GM12878 (cell line): ENCODE measurements around the gene UGT2B11. TPM values are rescaled to one million over a fixed set of nuclear protein-coding genes. Genes with fewer than 3 reads are reported as not detected.

ENCODE experiments used
- ATAC-seq: fragments of 200-7000 bp; cut with Tn5 transposase; 3 replicates; pipeline ENCODE4 v1.9.1; 2020; ENCODE audit warnings: mild to moderate bottlenecking, moderate library complexity
- BruUV-seq: library from RNA; stranded (reverse); fragments of 400-500 nt; replicated peaks from 2 replicates; lab custom pipeline; 2021; lab: Mats Ljungman, UMichigan
- CTCF ChIA-PET: fragments of 300-600 bp; sonication (Branson Sonifier 250); formaldehyde crosslinking; extraction: SDS; loops from one replicate; lab custom pipeline; 2021; ENCODE audit warnings: inconsistent platforms; lab: Yijun Ruan, JAX
- POLR2A ChIA-PET: fragments of 350-600 bp; formaldehyde crosslinking; extraction: SDS; loops from one replicate; lab custom pipeline; 2021; ENCODE audit warnings: inconsistent platforms; lab: Charles Lee
- RAD21 ChIA-PET: fragments of 300-600 bp; sonication (Branson Sonifier 250); formaldehyde crosslinking; loops from one replicate; lab custom pipeline; 2023; ENCODE audit warnings: antibody characterized with exemption; ENCODE audit not compliant: unreplicated experiment; lab: Charles Lee
- SMC1A ChIA-PET: fragments of 300-600 bp; sonication (Branson Sonifier 250); formaldehyde crosslinking; loops from one replicate; lab custom pipeline; 2023; ENCODE audit not compliant: unreplicated experiment, uncharacterized antibody; lab: Charles Lee
- DNase-seq: peaks from one replicate; pipeline ENCODE4 v3.0.0-alpha.2; 2011; ENCODE audit warnings: low read depth, low spot score
- FAIRE-seq: peaks from 3 replicates; lab custom pipeline; 2011; peaks lifted over from hg19 to GRCh38; lab: Jason Lieb, UNC
- H2AFZ ChIP-seq: 2 replicates; pipeline ENCODE4 v1.6.0; 2011; ENCODE audit warnings: low read depth, low read length, control low read depth; ENCODE audit not compliant: control insufficient read depth
- H3K27ac ChIP-seq: 2 replicates; pipeline ENCODE4 v1.5.1; 2011; ENCODE audit warnings: control low read depth; ENCODE audit not compliant: control insufficient read depth, insufficient read depth
- H3K27me3 ChIP-seq, 2 experiments: replicated peaks in 1 of 2; 2 replicates each; pipeline versions ENCODE4 v1.6.0 to v1.6.1; 2011; ENCODE audit warnings: low read length in 1 of 2; ENCODE audit not compliant: control insufficient read depth in 2 of 2, insufficient read depth in 2 of 2
- H3K36me3 ChIP-seq, 2 experiments: 2 replicates each; pipeline ENCODE4 v1.5.1; 2011; ENCODE audit warnings: low read length in 1 of 2; ENCODE audit not compliant: control insufficient read depth in 2 of 2, insufficient read depth in 2 of 2
- H3K4me1 ChIP-seq: 2 replicates; pipeline ENCODE4 v1.6.1; 2011; ENCODE audit warnings: mild to moderate bottlenecking, low read length, moderate library complexity, mixed read lengths; ENCODE audit not compliant: control insufficient read depth, insufficient read depth
- H3K4me2 ChIP-seq: 2 replicates; pipeline ENCODE4 v1.6.0; 2011; ENCODE audit warnings: control low read depth; ENCODE audit not compliant: control insufficient read depth, insufficient read depth
- H3K4me3 ChIP-seq: fragments of 200-600 bp; sonication (generic); 2 replicates; pipeline ENCODE4 v1.5.1; 2016
- H3K79me2 ChIP-seq: 2 replicates; pipeline ENCODE4 v1.6.0; 2011; ENCODE audit warnings: low read length; ENCODE audit not compliant: control insufficient read depth, insufficient read depth
- H3K9ac ChIP-seq: 2 replicates; pipeline ENCODE4 v1.8.0; 2011; ENCODE audit warnings: low read length, control low read depth, mixed read lengths; ENCODE audit not compliant: control insufficient read depth, insufficient read depth
- H3K9me3 ChIP-seq: replicated peaks from 3 replicates; pipeline ENCODE4 v1.5.1; 2011; ENCODE audit warnings: mild to moderate bottlenecking, low read length; ENCODE audit not compliant: control insufficient read depth, insufficient read depth
- H4K20me1 ChIP-seq: 2 replicates; pipeline ENCODE4 v1.6.0; 2011; ENCODE audit not compliant: control insufficient read depth, insufficient read depth
- BCL11A ChIP-seq: IDR thresholded peaks from 2 replicates; pipeline ENCODE4 v1.6.1; 2011; ENCODE audit warnings: low read depth, low read length
- ELK1 ChIP-seq: IDR thresholded peaks from 2 replicates; pipeline ENCODE4 v1.6.1; 2012; ENCODE audit warnings: low read depth, low read length, improper control_type of control experiment
- FOXM1 ChIP-seq: IDR thresholded peaks from 2 replicates; pipeline ENCODE4 v1.6.1; 2012; ENCODE audit warnings: low read depth, mild to moderate bottlenecking, inconsistent platforms, low read length, moderate library complexity
- HCFC1 ChIP-seq: fragments of 150-350 bp; IDR thresholded peaks from 2 replicates; pipeline ENCODE4 v1.6.1; 2014; ENCODE audit warnings: low read length
- IKZF2 ChIP-seq, 2 experiments: fragments of 450-650 bp; IDR thresholded peaks; 2 replicates each; pipeline ENCODE4 v1.6.1; 2017; ENCODE audit warnings: mild to moderate bottlenecking in 2 of 2, moderate library complexity in 2 of 2
- MEF2A ChIP-seq: IDR thresholded peaks from 2 replicates; pipeline ENCODE4 v1.6.1; 2011; ENCODE audit warnings: low read depth, mild to moderate bottlenecking, low read length, moderate library complexity; ENCODE audit not compliant: insufficient read depth
- MYB ChIP-seq: fragments of 150-350 bp; IDR thresholded peaks from 2 replicates; pipeline ENCODE4 v1.6.1; 2014; ENCODE audit warnings: mild to moderate bottlenecking, low read depth, low read length, borderline replicate concordance
- NFIC ChIP-seq: IDR thresholded peaks from 2 replicates; pipeline ENCODE4 v1.6.1; 2012; ENCODE audit warnings: low read depth, mild to moderate bottlenecking, inconsistent platforms, low read length, moderate library complexity
- RCOR1 ChIP-seq: conservative IDR thresholded peaks from 2 replicates; pipeline ENCODE4 v1.6.1; 2012; ENCODE audit warnings: low read depth, low read length, improper control_type of control experiment
- RELA ChIP-seq: fragments of 450-650 bp; IDR thresholded peaks from 2 replicates; pipeline ENCODE4 v1.8.0; 2014; ENCODE audit warnings: borderline replicate concordance; ENCODE audit not compliant: partially characterized antibody
- REST ChIP-seq: IDR thresholded peaks from 2 replicates; pipeline ENCODE4 v1.6.1; 2012; ENCODE audit warnings: mild to moderate bottlenecking, low read depth, low read length
- ZBTB33 ChIP-seq: fragments of 450-650 bp; IDR thresholded peaks from 2 replicates; pipeline ENCODE4 v1.6.1; 2017; ENCODE audit warnings: mild to moderate bottlenecking
- WGBS: methylation state at CpG from one replicate; pipeline ENCODE4 v1.1.6; 2016; ENCODE audit warnings: low lambda C conversion rate; ENCODE audit not compliant: insufficient replicate concordance, insufficient coverage; ENCODE audit errors: missing lambda C conversion rate; 5-methylcytosine and 5-hydroxymethylcytosine counted together
- in situ Hi-C: fragments of 300-500 bp; cut with MboI; formaldehyde crosslinking; loops from 9 replicates; pipeline ENCODE4 v1.14.3; 2018; ENCODE audit warnings: mixed read lengths
- intact Hi-C: fragments of 100-400 bp; cut with micrococcal nuclease; formaldehyde crosslinking; loops from one replicate; pipeline ENCODE4 v1.14.2; 2022; ENCODE audit not compliant: unreplicated experiment
- polyA plus RNA-seq, 11 experiments: library from polyadenylated mRNA; depleted of rRNA in 4 of 11; unstranded in 6 of 11; stranded (reverse) in 5 of 11; fragments of >200 nt; fragmentation: Nextera tagmentation in 4 of 11; fragmentation: Illumina TruSeq in 1 of 11; extraction: Ambion mirVana in 4 of 11; extraction: Trizol in 1 of 11; gene quantifications; 1 replicate in 1 of 11; 2 replicates in 10 of 11; pipeline versions ENCODE4 v1.2.1 to v1.2.3, GENCODE V29; 2011 to 2016; ENCODE audit warnings: inconsistent platforms in 2 of 11, missing spikeins in 2 of 11, low read depth in 1 of 11
- total RNA-seq, 4 experiments: library from RNA; depleted of rRNA in 3 of 4; stranded (reverse); fragments of >200 nt in 3 of 4; fragmentation: Illumina TruSeq in 1 of 4; extraction: Trizol in 1 of 4; gene quantifications; 2 replicates each; pipeline versions ENCODE4 v1.2.1 to v1.2.3, GENCODE V29; 2013 to 2021
- TF ChIP-seq, protein P1 (sequence below): IDR thresholded peaks from 2 replicates; pipeline ENCODE4 v1.6.1; 2012; ENCODE audit warnings: low read depth, low read length, improper control_type of control experiment
- TF ChIP-seq, protein P2 (sequence below): fragments of 450-650 bp; formaldehyde crosslinking; IDR thresholded peaks from 2 replicates; pipeline ENCODE4 v1.4.0; 2020; ENCODE audit warnings: mild to moderate bottlenecking, moderate library complexity

The UGT2B11 gene
- total and polyA plus RNA-seq, 10 of the 15 experiments (the other 5 are each of a cell fraction or from before 2014, with no cell fraction given) = not detected

- no peaks in the 10 kb centered on the region for H3K9me3 ChIP-seq
- no peak for ATAC-seq
- no peaks in the 10 kb centered on the region for H4K20me1 ChIP-seq
- no TSS peak for BruUV-seq
- H3K27me3 ChIP-seq = no peaks in the 10 kb centered on the region
- H2AFZ ChIP-seq = no peak overlapping the region
- H3K36me3 ChIP-seq = no peaks in the 10 kb centered on the region
- ChIA-PET CTCF (interaction anchor here (1.1 to 1.3 kb wide), 2 partner anchors 9 to 93 kb away, joined by 3 to 4 read pairs; no protein-coding TSS in a partner anchor), POLR2A (no interaction called here), SMC1A (interaction anchor here (0.8 to 1.5 kb wide), 7 partner anchors 16 to 655 kb away, joined by 3 to 5 read pairs (median 3); no protein-coding TSS in a partner anchor), RAD21 (interaction anchor here (0.8 to 1.5 kb wide), 6 partner anchors 15 to 196 kb away, joined by 3 to 8 read pairs (median 3); no protein-coding TSS in a partner anchor)
- 13% methylated on average over 4 of the region's 4 CpGs for WGBS
- H3K4me3 ChIP-seq = no peak overlapping the region
- H3K4me2 ChIP-seq = no peak overlapping the region
- intact Hi-C loops (no loop called here), in situ Hi-C loops (loop anchor here (25.0 kb wide), 1 partner anchor 667 kb away; no protein-coding TSS in a partner anchor)
- FAIRE-seq = no peak
- no peak overlapping the region for H3K9ac ChIP-seq
- no peaks in the 10 kb centered on the region for H3K79me2 ChIP-seq
- H3K27ac ChIP-seq = no peak overlapping the region
- no peaks in the 10 kb centered on the region for H3K4me1 ChIP-seq
- DNase-seq = no peak
- no peak for TF ChIP-seq REST
- no peak for TF ChIP-seq FOXM1
- TF ChIP-seq, protein P1, sequence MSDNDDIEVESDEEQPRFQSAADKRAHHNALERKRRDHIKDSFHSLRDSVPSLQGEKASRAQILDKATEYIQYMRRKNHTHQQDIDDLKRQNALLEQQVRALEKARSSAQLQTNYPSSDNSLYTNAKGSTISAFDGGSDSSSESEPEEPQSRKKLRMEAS = no peak
- TF ChIP-seq IKZF2 (IDR thresholded peaks at IDR 0.05) = no peak
- TF ChIP-seq RCOR1 = no peak
- TF ChIP-seq RELA = no peak
- TF ChIP-seq ELK1 = no peak
- TF ChIP-seq, protein P2, sequence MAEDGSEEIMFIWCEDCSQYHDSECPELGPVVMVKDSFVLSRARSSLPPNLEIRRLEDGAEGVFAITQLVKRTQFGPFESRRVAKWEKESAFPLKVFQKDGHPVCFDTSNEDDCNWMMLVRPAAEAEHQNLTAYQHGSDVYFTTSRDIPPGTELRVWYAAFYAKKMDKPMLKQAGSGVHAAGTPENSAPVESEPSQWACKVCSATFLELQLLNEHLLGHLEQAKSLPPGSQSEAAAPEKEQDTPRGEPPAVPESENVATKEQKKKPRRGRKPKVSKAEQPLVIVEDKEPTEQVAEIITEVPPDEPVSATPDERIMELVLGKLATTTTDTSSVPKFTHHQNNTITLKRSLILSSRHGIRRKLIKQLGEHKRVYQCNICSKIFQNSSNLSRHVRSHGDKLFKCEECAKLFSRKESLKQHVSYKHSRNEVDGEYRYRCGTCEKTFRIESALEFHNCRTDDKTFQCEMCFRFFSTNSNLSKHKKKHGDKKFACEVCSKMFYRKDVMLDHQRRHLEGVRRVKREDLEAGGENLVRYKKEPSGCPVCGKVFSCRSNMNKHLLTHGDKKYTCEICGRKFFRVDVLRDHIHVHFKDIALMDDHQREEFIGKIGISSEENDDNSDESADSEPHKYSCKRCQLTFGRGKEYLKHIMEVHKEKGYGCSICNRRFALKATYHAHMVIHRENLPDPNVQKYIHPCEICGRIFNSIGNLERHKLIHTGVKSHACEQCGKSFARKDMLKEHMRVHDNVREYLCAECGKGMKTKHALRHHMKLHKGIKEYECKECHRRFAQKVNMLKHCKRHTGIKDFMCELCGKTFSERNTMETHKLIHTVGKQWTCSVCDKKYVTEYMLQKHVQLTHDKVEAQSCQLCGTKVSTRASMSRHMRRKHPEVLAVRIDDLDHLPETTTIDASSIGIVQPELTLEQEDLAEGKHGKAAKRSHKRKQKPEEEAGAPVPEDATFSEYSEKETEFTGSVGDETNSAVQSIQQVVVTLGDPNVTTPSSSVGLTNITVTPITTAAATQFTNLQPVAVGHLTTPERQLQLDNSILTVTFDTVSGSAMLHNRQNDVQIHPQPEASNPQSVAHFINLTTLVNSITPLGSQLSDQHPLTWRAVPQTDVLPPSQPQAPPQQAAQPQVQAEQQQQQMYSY (CRISPR knock-in tag) = no peak
- TF ChIP-seq MEF2A = no peak
- TF ChIP-seq NFIC = no peak
- TF ChIP-seq ZBTB33 = no peak
- TF ChIP-seq MYB = no peak
- no peak for TF ChIP-seq BCL11A
- no peak for TF ChIP-seq HCFC1
Observed at GRCh38 chr4:69154021-69154420, 60.5 kb downstream of the UGT2B11 start.
